Astrocyte (in vitro differentiated cells and primary cell): ENCODE measurements around the gene ENAM.

Experiments used
- CTCF ChIP-seq: IDR thresholded peaks from 2 replicates; pipeline ENCODE4 v1.5.1; 2011; ENCODE audit warnings: low read depth, mild to moderate bottlenecking, inconsistent platforms, low read length, moderate library complexity; ENCODE audit not compliant: insufficient read depth
- EZH2 ChIP-seq: IDR thresholded peaks from 2 replicates; pipeline ENCODE4 v1.6.1; 2012; ENCODE audit warnings: mild to moderate bottlenecking, low read length, inconsistent platforms; ENCODE audit not compliant: insufficient read depth

GRCh38 chr4:70660106-70660505, 31.6 kb downstream of the ENAM start:
- TF ChIP-seq CTCF (no peak), EZH2 (no peak)
